HG03521 (cell line): ENCODE data around the gene ACP2.

Experiments used
- ATAC-seq: cut with Tn5 transposase; IDR thresholded peaks from one replicate; pipeline ENCODE4 v1.9.1; 2021; ENCODE audit warnings: mild to moderate bottlenecking, moderate library complexity; ENCODE audit not compliant: unreplicated experiment

Gene ACP2

DNA sequence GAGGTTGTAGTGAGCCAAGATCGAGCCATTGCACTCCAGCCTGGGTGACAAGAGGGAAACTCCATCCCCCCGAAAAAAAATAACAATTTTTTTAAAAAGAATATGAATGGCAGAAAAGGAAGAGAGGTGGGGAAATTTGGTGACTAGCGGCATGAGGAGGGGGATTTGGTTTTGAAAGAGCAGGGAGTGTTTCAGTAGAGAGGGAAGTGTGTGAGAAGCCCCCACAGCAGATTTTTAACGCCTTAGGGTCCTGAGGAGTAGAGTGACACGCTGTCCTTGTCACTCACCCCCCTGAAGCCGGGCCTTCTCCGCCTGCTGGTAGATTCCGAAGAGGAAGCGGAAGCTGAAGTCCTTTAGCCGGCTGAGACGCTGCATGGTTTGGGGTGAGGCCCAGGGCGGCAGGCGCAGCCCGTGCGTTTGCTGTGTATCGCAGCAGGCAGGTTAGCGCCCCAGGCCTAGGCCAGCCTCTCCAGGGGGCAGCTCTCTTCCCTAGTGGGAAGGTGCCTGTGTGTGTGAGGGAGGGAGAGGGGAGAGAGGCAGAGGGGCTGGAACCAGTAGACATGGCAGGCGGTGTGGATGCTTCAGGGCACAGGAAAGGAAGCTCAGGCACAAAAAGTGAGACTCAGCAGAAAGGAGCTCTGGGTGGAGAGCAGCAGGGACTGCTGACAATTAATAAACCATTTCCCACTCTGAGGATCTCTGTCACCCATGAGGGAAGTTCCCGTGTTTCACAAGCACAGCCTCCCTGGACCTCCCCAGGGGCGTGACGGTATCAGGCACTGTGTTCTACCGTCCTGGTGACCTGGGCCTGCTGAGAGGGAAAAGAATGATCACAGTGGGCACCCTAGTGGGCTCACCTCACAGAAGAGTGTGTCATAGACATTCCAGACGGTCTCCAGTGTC, 3.9 kb downstream of the ACP2 start:
- no peak for ATAC-seq

DNA sequence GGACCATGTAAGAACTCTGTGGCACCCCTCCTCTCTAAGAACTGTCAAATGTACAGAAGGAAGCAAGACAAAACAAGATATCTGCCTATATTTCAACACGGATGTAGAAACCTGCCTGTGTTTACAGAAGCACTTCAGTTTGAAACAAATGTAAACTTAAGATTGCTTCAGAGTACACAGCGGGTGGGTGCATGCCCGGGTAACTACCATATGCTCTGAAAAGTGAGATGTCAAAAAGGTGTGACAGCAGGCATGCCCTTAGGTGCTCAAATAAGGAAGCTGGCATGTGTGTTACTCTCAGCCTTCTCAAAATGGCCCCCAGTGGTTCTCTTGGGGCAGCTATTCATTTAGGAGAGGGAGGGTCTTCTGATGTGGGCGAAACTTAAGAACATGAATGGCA, 5.2 kb downstream of the ACP2 start:
- ATAC-seq, result no peak

DNA sequence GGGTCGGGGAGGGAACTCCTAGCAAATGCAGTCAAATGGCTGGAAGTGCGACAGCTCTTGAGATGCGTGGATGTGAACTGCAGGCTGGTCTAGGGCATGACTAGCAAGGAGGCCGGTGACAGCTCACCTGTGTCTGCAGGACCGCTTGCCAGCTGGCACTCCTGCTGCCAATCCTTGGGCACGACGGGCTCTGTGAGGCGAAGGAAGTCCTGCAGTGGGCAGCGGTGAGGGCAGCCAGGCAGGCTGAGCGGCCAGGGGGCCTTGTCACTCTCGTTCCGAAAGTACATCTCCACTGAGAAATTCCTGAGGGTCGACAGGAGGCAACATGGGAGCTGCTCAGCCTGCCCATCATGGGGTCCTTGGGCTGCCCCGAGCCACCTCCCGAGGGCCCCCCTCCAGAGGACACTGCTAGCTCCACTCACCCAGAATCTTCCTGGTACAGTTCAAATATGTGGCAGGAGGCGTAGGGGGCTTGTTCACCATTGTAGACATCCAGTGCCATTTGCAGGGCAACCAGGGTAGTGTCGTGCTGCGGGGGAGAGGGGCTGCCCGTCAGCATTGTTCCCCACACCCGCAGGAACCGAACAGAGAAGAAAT, 5.9 kb downstream of the ACP2 start:
- ATAC-seq, result no peak

DNA sequence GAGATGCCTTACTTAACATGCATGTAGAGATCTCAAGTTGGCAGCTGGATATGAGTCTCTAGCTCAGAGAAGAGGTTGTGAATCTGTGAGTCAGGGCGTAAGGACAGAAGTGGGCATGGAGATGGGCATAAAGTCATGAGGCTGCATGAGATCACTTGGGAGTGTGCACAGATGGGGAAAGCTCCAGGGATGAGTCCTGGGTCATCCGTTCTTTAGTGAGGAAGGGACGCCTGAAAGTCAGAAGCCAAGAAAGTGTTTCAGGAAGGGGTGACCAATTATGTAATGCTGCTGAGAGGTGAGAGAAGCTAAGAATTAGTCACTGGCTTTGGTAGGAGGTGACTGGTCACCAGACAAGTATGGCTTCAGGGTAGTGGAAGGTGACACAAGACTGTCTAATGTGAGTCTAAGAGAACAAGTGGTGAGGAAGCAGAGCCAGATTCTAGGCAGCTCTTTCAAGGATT, 6.7 kb downstream of the ACP2 start:
- no peak for ATAC-seq

GRCh38 chr11:47239852-47240251, 8.8 kb downstream of the ACP2 start:
- no peak for ATAC-seq

DNA sequence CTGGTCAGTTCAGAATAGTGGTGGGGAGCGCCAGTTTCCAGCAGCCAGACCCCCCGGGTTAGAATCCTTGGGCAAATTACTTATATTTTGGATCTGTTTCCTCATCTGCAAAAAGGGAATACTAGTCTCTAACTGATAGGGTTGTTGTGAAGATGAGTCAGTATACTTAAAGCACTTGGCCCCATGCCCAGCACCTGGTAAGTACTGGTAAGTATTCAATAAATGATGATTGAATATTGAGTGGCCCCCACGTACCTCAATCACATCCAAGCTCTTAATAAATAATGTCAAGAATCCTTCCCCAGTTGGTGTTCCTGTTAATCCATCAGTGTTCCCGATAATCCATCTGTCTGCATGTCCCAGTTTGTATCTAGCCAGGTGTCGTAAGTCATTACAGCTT, 12.1 kb downstream of the ACP2 start:
- no peak for ATAC-seq

- no peak for ATAC-seq
Measured at GRCh38 chr11:47235163-47235562, 13.5 kb downstream of the ACP2 start.

GRCh38 chr11:47234669-47235100, 13.9 kb downstream of the ACP2 start:
- no peak for ATAC-seq

DNA sequence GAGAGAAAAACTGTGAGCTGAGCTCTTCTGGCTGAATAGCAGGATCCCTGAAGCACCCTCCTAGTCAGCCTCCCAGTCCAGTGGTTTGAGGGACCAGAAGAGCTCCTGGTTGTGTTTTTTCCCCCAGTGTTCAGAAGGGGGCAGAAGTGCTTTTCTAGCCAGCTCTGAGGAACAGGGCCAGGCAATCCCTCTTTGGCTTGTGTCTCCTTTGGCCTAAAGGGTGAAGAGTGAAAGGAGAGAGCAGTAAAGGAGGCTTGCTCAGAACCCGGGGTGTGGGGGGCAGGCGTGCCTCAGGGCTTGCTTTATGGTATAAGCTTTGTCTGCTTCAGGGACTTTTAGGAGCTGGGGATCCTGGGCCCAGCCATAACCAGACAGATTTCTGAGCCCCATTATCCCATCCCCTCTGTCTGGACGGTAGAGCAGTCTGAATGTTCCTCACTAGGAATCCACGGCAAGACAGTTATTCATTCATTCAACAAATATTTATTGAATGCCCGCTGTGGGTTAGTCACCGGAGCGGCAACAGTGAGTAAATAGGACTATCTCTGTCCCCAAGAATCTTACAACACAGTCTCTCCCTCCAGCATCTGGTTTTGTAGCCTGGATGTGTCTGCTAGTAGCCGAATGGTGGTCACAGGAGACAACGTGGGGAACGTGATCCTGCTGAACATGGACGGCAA, 14.5 kb downstream of the ACP2 start:
- no peak for ATAC-seq

GRCh38 chr11:47233051-47233450, 15.6 kb downstream of the ACP2 start:
- ATAC-seq, result no peak

DNA sequence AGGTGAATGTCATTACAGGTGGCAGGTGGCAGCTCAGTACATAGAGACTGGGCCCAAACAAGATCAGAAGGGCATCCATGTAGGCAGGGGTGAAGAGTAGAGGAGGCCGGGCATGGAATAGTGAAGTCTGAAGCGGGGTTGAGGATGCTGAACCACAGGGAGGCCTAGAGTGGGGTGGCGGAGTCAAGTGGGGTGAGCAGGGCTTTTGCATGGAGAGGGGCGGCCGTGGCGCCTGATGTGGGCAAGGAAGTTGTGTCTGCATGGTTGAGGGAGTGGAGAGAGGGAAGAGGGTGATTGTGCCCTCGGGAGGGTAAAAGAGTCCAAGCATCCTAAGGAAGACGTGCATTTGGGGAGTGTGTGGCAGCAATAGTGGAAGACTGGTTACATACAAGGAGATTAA, 19.5 kb downstream of the ACP2 start:
- ATAC-seq, result no peak

- ATAC-seq, result peak; percentile 54
Measured at GRCh38 chr11:47225552-47226400, 22.8 kb downstream of the ACP2 start.

- no peak for ATAC-seq
Measured at GRCh38 chr11:47222696-47223095, 25.9 kb downstream of the ACP2 start.

GRCh38 chr11:47220401-47220821, 28.2 kb downstream of the ACP2 start:
- ATAC-seq, result no peak

GRCh38 chr11:47216121-47216798, 32.4 kb downstream of the ACP2 start:
- no peak for ATAC-seq

GRCh38 chr11:47215366-47215910, 33.2 kb downstream of the ACP2 start:
- no peak for ATAC-seq

DNA sequence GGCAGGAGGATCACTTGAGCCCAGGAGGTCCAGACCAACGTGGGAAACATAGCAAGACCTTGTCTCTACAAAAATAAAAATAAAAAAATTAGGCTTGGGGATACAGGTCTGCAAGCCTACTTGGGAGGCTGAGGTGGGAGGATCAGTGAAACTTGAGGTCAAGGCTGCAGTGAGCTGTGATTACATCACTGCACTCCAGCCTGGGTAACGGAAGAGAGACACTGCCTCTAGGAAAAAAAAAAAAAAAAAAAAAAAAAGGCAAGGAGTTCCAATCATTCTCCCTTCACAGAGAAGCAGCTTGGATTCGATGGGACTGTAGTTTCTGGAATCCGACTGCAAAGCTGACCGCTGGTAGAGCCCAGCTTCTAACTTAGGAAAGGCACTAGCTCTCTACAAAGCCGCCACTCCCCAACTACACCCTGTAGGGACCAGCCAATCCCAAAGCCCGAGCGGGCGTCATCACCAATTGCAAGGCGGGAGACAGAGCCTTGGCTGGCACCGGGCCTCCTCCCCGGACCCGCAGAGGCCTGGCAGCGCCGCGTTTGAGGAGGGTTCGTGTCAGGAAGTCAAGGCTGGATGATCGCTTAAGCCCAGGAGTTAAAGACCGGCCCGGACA, 34.6 kb downstream of the ACP2 start:
- peak; percentile 59 for ATAC-seq

DNA sequence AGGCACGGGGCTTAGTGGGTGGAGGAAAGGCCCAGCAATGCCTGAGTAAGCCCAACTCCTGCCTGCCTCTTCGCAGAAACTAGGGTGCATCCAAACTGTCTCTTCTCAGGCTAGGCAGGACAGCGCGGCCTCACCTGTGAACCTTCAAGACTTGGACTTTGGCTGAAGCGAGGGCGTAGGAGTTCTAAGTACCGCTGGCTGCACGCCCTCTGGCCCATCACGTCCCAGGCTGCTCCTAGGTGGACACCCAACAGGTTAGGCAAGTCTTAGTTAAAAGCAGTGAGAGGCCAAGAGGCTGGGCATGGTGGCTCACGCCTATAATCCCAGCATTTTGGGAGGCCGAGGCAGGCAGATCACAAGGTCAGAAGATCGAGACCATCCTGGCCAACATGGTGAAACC, 35.7 kb downstream of the ACP2 start:
- no peak for ATAC-seq

DNA sequence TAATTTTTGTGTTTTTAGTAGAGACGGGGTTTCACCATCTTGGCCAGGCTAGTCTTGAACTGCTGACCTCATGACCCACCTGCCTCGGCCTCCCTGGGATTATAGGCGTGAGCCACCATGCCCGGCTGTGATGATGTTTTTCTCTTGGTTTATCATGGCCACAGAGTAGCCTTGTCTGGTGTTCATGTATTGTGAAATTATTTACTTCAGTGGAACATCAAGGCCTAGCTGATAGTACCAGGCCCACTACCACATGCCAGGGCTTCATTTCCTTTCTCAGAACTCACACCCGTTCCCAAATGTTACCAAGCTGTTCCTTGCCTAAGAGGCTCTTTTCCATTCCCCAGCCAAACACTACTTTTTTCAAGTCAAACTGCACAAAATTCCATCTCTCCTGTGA, 40.0 kb downstream of the ACP2 start:
- no peak for ATAC-seq
